K562 (cell line): Measurements from ENCODE around the gene MATK. TPM values are rescaled to one million over a fixed set of nuclear protein-coding genes. Genes with fewer than 3 reads are reported as not detected.

Experiments
- AFF4 ChIP-seq: sonication (generic); formaldehyde crosslinking; IDR thresholded peaks from 2 replicates; pipeline ENCODE4 v1.8.0; 2023; ENCODE audit warnings: mild to moderate bottlenecking, missing genetic modification reagents
- ELF1 ChIP-seq: fragments of 200-800 bp; sonication (Bioruptor generic); IDR thresholded peaks from 2 replicates; pipeline ENCODE4 v1.6.1; 2016; ENCODE audit warnings: missing genetic modification characterization, missing compliant biosample characterization
- EP400 ChIP-seq: fragments of 450-650 bp; IDR thresholded peaks from 2 replicates; pipeline ENCODE4 v1.6.1; 2017; ENCODE audit warnings: antibody characterized with exemption, mild to moderate bottlenecking, moderate library complexity
- ETV6 ChIP-seq, 3 experiments: fragments of 150-350 bp in 1 of 3; sonication (generic) in 1 of 3; formaldehyde crosslinking in 1 of 3; IDR thresholded peaks; 2 replicates each; pipeline versions ENCODE4 v1.6.1 to v1.8.0; 2014 to 2022; ENCODE audit warnings: borderline replicate concordance in 2 of 3, low read depth in 2 of 3, antibody characterized with exemption in 1 of 3, low read length in 1 of 3, mild to moderate bottlenecking in 1 of 3, missing genetic modification reagents in 1 of 3
- FOXP4 ChIP-seq: sonication (generic); formaldehyde crosslinking; IDR thresholded peaks from 2 replicates; pipeline ENCODE4 v1.8.0; 2022; ENCODE audit warnings: mild to moderate bottlenecking, missing genetic modification reagents, borderline replicate concordance
- HMG20A ChIP-seq: fragments of 450-650 bp; formaldehyde crosslinking; conservative IDR thresholded peaks from 2 replicates; pipeline ENCODE4 v1.4.0; 2020; ENCODE audit warnings: mild to moderate bottlenecking, mixed read lengths
- MITF ChIP-seq: IDR thresholded peaks from 2 replicates; pipeline ENCODE4 v1.6.1; 2014; ENCODE audit warnings: antibody characterized with exemption
- NFYB ChIP-seq: IDR thresholded peaks from 2 replicates; pipeline ENCODE4 v1.6.1; 2011; ENCODE audit warnings: mild to moderate bottlenecking, moderate library complexity; ENCODE audit not compliant: insufficient read length; ENCODE audit errors: extremely low read depth
- PURB ChIP-seq: sonication (generic); formaldehyde crosslinking; IDR thresholded peaks from 2 replicates; pipeline ENCODE4 v1.9.0; 2021; ENCODE audit warnings: low read depth, mild to moderate bottlenecking, missing genetic modification reagents
- SMARCE1 ChIP-seq: fragments of 450-650 bp; IDR thresholded peaks from 2 replicates; pipeline ENCODE4 v1.7.1; 2016; ENCODE audit warnings: mild to moderate bottlenecking
- SNRNP70 ChIP-seq: fragments of 200-400 bp; formaldehyde crosslinking; optimal IDR thresholded peaks from 2 replicates; pipeline ENCODE3; 2017; ENCODE audit warnings: low read depth, low read length
- SPI1 ChIP-seq: IDR thresholded peaks from 2 replicates; pipeline ENCODE4 v1.6.1; 2011; ENCODE audit warnings: low read depth, low read length, control low read depth, borderline replicate concordance
- ZC3H4 ChIP-seq: sonication (generic); formaldehyde crosslinking; IDR thresholded peaks from 2 replicates; pipeline ENCODE4 v1.9.0; 2021; ENCODE audit warnings: missing genetic modification reagents, borderline replicate concordance
- ZFX ChIP-seq: sonication (generic); formaldehyde crosslinking; IDR thresholded peaks from 2 replicates; pipeline ENCODE4 v1.8.0; 2022; ENCODE audit warnings: mild to moderate bottlenecking, missing genetic modification reagents, moderate library complexity
- ZNF311 ChIP-seq: fragments of 250-450 bp; sonication (Bioruptor Pico); IDR thresholded peaks from 2 replicates; pipeline ENCODE4 v1.4.0; 2020; ENCODE audit warnings: mild to moderate bottlenecking, moderate library complexity
- ZNF395 ChIP-seq: fragments of 200-800 bp; sonication (Bioruptor generic); IDR thresholded peaks from 2 replicates; pipeline ENCODE4 v1.6.1; 2017; ENCODE audit warnings: missing genetic modification characterization, missing compliant biosample characterization
- ZNF766 ChIP-seq: fragments of 200-800 bp; sonication (Bioruptor generic); conservative IDR thresholded peaks from 2 replicates; pipeline ENCODE4 v1.6.1; 2016; ENCODE audit warnings: missing genetic modification characterization, missing compliant biosample characterization
- ZNF785 ChIP-seq: fragments of 250-450 bp; sonication (Bioruptor Pico); IDR thresholded peaks from 2 replicates; pipeline ENCODE4 v1.4.0; 2020; ENCODE audit warnings: mild to moderate bottlenecking
- polyA plus RNA-seq, 8 experiments: library from polyadenylated mRNA; depleted of rRNA in 4 of 8; stranded (reverse) in 5 of 8; unstranded in 3 of 8; fragments of >200 nt; fragmentation: Nextera tagmentation in 2 of 8; fragmentation: Illumina TruSeq in 1 of 8; extraction: Ambion mirVana in 2 of 8; extraction: Trizol in 1 of 8; gene quantifications; 2 replicates each; pipeline versions ENCODE4 v1.2.1 to v1.2.3, GENCODE V29; 2011 to 2014; ENCODE audit warnings: inconsistent platforms in 1 of 8, missing spikeins in 1 of 8
- total RNA-seq, 7 experiments: library from RNA; depleted of rRNA in 6 of 7; stranded (reverse); fragments of >200 nt in 6 of 7; fragmentation: Illumina TruSeq in 2 of 7; extraction: Trizol in 2 of 7; gene quantifications; 2 replicates each; pipeline versions ENCODE4 v1.2.1 to v1.2.3, GENCODE V29; 2011 to 2021; ENCODE audit warnings: low replicate concordance in 1 of 7

MATK gene
- total and polyA plus RNA-seq, 9 of the 15 experiments (the other 6 are each of a cell fraction or from before 2014, with no cell fraction given) = 0.08 to 41.5 (median 21.4) TPM

- TF ChIP-seq ZNF395 (CRISPR knock-in tag) (no peak; the same call in 1 of the 2 replicates), NFYB (no peak), ZNF311 (peak; percentile 73; the same call in 1 of the 2 replicates), ZFX (peak; percentile 51; the same call in 1 of the 2 replicates), ETV6 (IDR thresholded peaks at IDR 0.05; ENCODE audit: borderline replicate concordance in 1 of 2, low read depth in 2 of 2, low read length in 1 of 2) (no peak), ETV6 (CRISPR knock-in tag; IDR thresholded peaks at IDR 0.05; ENCODE audit: borderline replicate concordance) (no peak), PURB (CRISPR knock-in tag) (no peak), SNRNP70 (no peak), EP400 (peak; percentile 78), MITF (no peak), ZNF785 (CRISPR knock-in tag) (0 out of 2 replicates have a peak, but pooled peaks have one; percentile 34), SMARCE1 (peak; percentile 36; the same call in 1 of the 2 replicates), FOXP4 (CRISPR knock-in tag) (peak; percentile 71; the same call in 1 of the 2 replicates), ELF1 (tag) (0 out of 2 replicates have a peak, but pooled peaks have one; percentile 55), ZC3H4 (no peak), ZNF766 (peak; percentile 36; the same call in 1 of the 2 replicates), AFF4 (CRISPR knock-in tag) (peak; percentile 69; the same call in 1 of the 2 replicates), HMG20A (CRISPR knock-in tag) (no peak; the same call in 1 of the 2 replicates), SPI1 (no peak)
Observed at GRCh38 chr19:3761382-3762129, 24.6 kb downstream of the MATK start, which contains the start of gene APBA3 (continued).
